ENCODE measurements around the gene TMCC2. TPM values are rescaled to one million over a fixed set of nuclear protein-coding genes. Genes with fewer than 3 reads are reported as not detected.
"Not testable (repeated sequence)": the region's sequence is repeated elsewhere in the genome, so short reads cannot be mapped to it uniquely, and the experiment has no call there.

Gene TMCC2
- total RNA-seq, 1 experiment from 2014 or later: 3.7 TPM

- not testable (repeated sequence) for H3K36me3 ChIP-seq, H3K4me3 ChIP-seq, H3K9me3 ChIP-seq, DNase-seq, H3K27me3 ChIP-seq
Observed at GRCh38 chr1:205280666-205281395, 53.1 kb downstream of the TMCC2 start.

- H3K36me3 ChIP-seq: no peaks in the 10 kb centered on the region
- no peaks in the 10 kb centered on the region for H3K27me3 ChIP-seq
- no peaks in the 10 kb centered on the region for H3K9me3 ChIP-seq
- no peak overlapping the region for H3K4me3 ChIP-seq
- no peak for DNase-seq
Observed at GRCh38 chr1:205283270-205284147, 55.8 kb downstream of the TMCC2 start.

- Histone ChIP-seq H3K36me3 (no peaks in the 10 kb centered on the region), H3K9me3 (no peaks in the 10 kb centered on the region), H3K27me3 (no peaks in the 10 kb centered on the region), H3K4me3 (no peak overlapping the region)
- DNase-seq: peak; percentile 100
Observed at GRCh38 chr1:205284420-205285144, 56.8 kb downstream of the TMCC2 start.

GRCh38 chr1:205285381-205286101 lies 57.8 kb downstream of the TMCC2 start:
- no peaks in the 10 kb centered on the region for H3K9me3 ChIP-seq
- no peaks in the 10 kb centered on the region for H3K36me3 ChIP-seq
- no peak for DNase-seq
- H3K27me3 ChIP-seq: no peaks in the 10 kb centered on the region
- no peak overlapping the region for H3K4me3 ChIP-seq

GRCh38 chr1:205286335-205286950 lies 58.7 kb downstream of the TMCC2 start:
- DNase-seq: no peak
- H3K4me3 ChIP-seq: no peak overlapping the region
- H3K9me3 ChIP-seq: no peaks in the 10 kb centered on the region
- no peaks in the 10 kb centered on the region for H3K27me3 ChIP-seq
- no peaks in the 10 kb centered on the region for H3K36me3 ChIP-seq

GRCh38 chr1:205287076-205287475 lies 59.3 kb downstream of the TMCC2 start:
- H3K9me3 ChIP-seq: no peaks in the 10 kb centered on the region
- H3K4me3 ChIP-seq: no peak overlapping the region
- H3K27me3 ChIP-seq: no peaks in the 10 kb centered on the region
- no peaks in the 10 kb centered on the region for H3K36me3 ChIP-seq
- no peak for DNase-seq

- no peaks in the 10 kb centered on the region for H3K36me3 ChIP-seq
- no peaks in the 10 kb centered on the region for H3K27me3 ChIP-seq
- no peak for DNase-seq
- H3K9me3 ChIP-seq: no peaks in the 10 kb centered on the region
- no peak overlapping the region for H3K4me3 ChIP-seq
Observed at GRCh38 chr1:205287767-205288559, 60.2 kb downstream of the TMCC2 start.

GRCh38 chr1:205291596-205291995 lies 63.9 kb downstream of the TMCC2 start:
- H3K4me3 ChIP-seq: no peak overlapping the region
- H3K27me3 ChIP-seq: no peaks in the 10 kb centered on the region
- no peak for DNase-seq
- no peaks in the 10 kb centered on the region for H3K9me3 ChIP-seq
- no peaks in the 10 kb centered on the region for H3K36me3 ChIP-seq

GRCh38 chr1:205293350-205294074 lies 65.8 kb downstream of the TMCC2 start:
- H3K36me3 ChIP-seq: no peaks in the 10 kb centered on the region
- no peak overlapping the region for H3K4me3 ChIP-seq
- DNase-seq: no peak
- no peaks in the 10 kb centered on the region for H3K27me3 ChIP-seq
- H3K9me3 ChIP-seq: no peaks in the 10 kb centered on the region

- Histone ChIP-seq H3K4me3 (no peak overlapping the region), H3K36me3 (no peaks in the 10 kb centered on the region), H3K9me3 (no peaks in the 10 kb centered on the region), H3K27me3 (no peaks in the 10 kb centered on the region)
- peak; percentile 89 for DNase-seq
Observed at GRCh38 chr1:205294175-205294917, 66.6 kb downstream of the TMCC2 start.

GRCh38 chr1:205294934-205295333 lies 67.2 kb downstream of the TMCC2 start:
- no peaks in the 10 kb centered on the region for H3K27me3 ChIP-seq
- no peaks in the 10 kb centered on the region for H3K36me3 ChIP-seq
- no peak overlapping the region for H3K4me3 ChIP-seq
- no peaks in the 10 kb centered on the region for H3K9me3 ChIP-seq
- DNase-seq: no peak

GRCh38 chr1:205296154-205296553 lies 68.4 kb downstream of the TMCC2 start:
- no peak for DNase-seq
- Histone ChIP-seq H3K36me3 (no peaks in the 10 kb centered on the region), H3K4me3 (no peak overlapping the region), H3K27me3 (no peaks in the 10 kb centered on the region), H3K9me3 (no peaks in the 10 kb centered on the region)

GRCh38 chr1:205297546-205298177 lies 69.9 kb downstream of the TMCC2 start:
- not testable (repeated sequence) for DNase-seq, H3K27me3 ChIP-seq, H3K9me3 ChIP-seq, H3K36me3 ChIP-seq, H3K4me3 ChIP-seq
